HepG2 (cell line): ENCODE results near the gene TXNL4A. TPM values are rescaled to one million over a fixed set of nuclear protein-coding genes. Genes with fewer than 3 reads are reported as not detected.

Experiments
- FLYWCH1 ChIP-seq: sonication (generic); formaldehyde crosslinking; IDR thresholded peaks from 2 replicates; pipeline ENCODE4 v1.8.1; 2023; ENCODE audit warnings: mild to moderate bottlenecking, missing genetic modification reagents
- FOXP1 ChIP-seq, 2 experiments: fragments of 450-650 bp in 1 of 2; IDR thresholded peaks; 2 replicates each; pipeline ENCODE4 v1.6.1; 2017 to 2018; ENCODE audit warnings: antibody characterized with exemption in 1 of 2
- HBP1 ChIP-seq: IDR thresholded peaks from 2 replicates; pipeline ENCODE4 v1.6.1; 2016; ENCODE audit warnings: low read depth, control low read depth
- HMG20A ChIP-seq: IDR thresholded peaks from 2 replicates; pipeline ENCODE4 v1.6.1; 2016; ENCODE audit warnings: borderline replicate concordance
- HOXA3 ChIP-seq: sonication (generic); formaldehyde crosslinking; IDR thresholded peaks from 2 replicates; pipeline ENCODE4 v1.5.0; 2020; ENCODE audit warnings: missing genetic modification reagents
- PAXIP1 ChIP-seq: sonication (generic); formaldehyde crosslinking; conservative IDR thresholded peaks from 2 replicates; pipeline ENCODE4 v1.4.0; 2020; ENCODE audit warnings: mild to moderate bottlenecking, missing genetic modification reagents, moderate library complexity
- RXRA ChIP-seq: sonication (generic); formaldehyde crosslinking; IDR thresholded peaks from 2 replicates; pipeline ENCODE4 v1.5.1; 2020; ENCODE audit warnings: missing genetic modification reagents
- SALL1 ChIP-seq: sonication (generic); formaldehyde crosslinking; IDR thresholded peaks from 2 replicates; pipeline ENCODE4 v1.8.0; 2022; ENCODE audit warnings: mild to moderate bottlenecking, missing genetic modification reagents
- SAP130 ChIP-seq: IDR thresholded peaks from 2 replicates; pipeline ENCODE4 v1.6.1; 2016; ENCODE audit warnings: low read depth
- TEAD3 ChIP-seq: optimal IDR thresholded peaks from 2 replicates; pipeline ENCODE3; 2016; ENCODE audit warnings: borderline replicate concordance
- THRA ChIP-seq: sonication (generic); formaldehyde crosslinking; IDR thresholded peaks from 2 replicates; pipeline ENCODE4 v1.4.0; 2020; ENCODE audit warnings: missing genetic modification reagents, borderline replicate concordance
- ZNF18 ChIP-seq: sonication (generic); formaldehyde crosslinking; IDR thresholded peaks from 2 replicates; pipeline ENCODE4 v1.8.0; 2022; ENCODE audit warnings: mild to moderate bottlenecking, missing genetic modification reagents; ENCODE audit not compliant: insufficient replicate concordance
- ZNF557 ChIP-seq: sonication (generic); formaldehyde crosslinking; IDR thresholded peaks from 2 replicates; pipeline ENCODE4 v1.4.0; 2020; ENCODE audit warnings: missing genetic modification reagents
- ZNF577 ChIP-seq: sonication (generic); formaldehyde crosslinking; IDR thresholded peaks from 2 replicates; pipeline ENCODE4 v1.4.0; 2020; ENCODE audit warnings: mild to moderate bottlenecking, low read depth, missing genetic modification reagents, borderline replicate concordance
- ZNF619 ChIP-seq: sonication (generic); formaldehyde crosslinking; IDR thresholded peaks from 2 replicates; pipeline ENCODE4 v1.4.0; 2020; ENCODE audit warnings: mild to moderate bottlenecking, missing genetic modification reagents
- ZNF770 ChIP-seq: sonication (generic); formaldehyde crosslinking; IDR thresholded peaks from 2 replicates; pipeline ENCODE4 v1.5.0; 2020; ENCODE audit warnings: mild to moderate bottlenecking, missing genetic modification reagents
- ZNF772 ChIP-seq: sonication (generic); formaldehyde crosslinking; IDR thresholded peaks from 2 replicates; pipeline ENCODE4 v1.5.0; 2020; ENCODE audit warnings: mild to moderate bottlenecking, missing genetic modification reagents
- polyA plus RNA-seq, 8 experiments: library from polyadenylated mRNA; depleted of rRNA in 3 of 8; stranded (reverse) in 7 of 8; unstranded in 1 of 8; fragments of >200 nt; fragmentation: Illumina TruSeq in 4 of 8; extraction: Trizol in 4 of 8; gene quantifications; 2 replicates each; pipeline versions ENCODE4 v1.2.1 to v1.2.3, GENCODE V29; 2011 to 2016; ENCODE audit warnings: low read depth in 4 of 8, missing spikeins in 1 of 8, mixed read lengths in 1 of 8; ENCODE audit not compliant: insufficient read depth in 1 of 8
- total RNA-seq, 5 experiments: library from RNA; depleted of rRNA; stranded (reverse); fragments of >200 nt; fragmentation: Illumina TruSeq; extraction: Trizol; gene quantifications; 2 replicates each; pipeline ENCODE4 v1.2.3, GENCODE V29; 2016; ENCODE audit warnings: low read depth in 1 of 5

TXNL4A gene
- total and polyA plus RNA-seq, 2 of the 13 experiments (the other 11 are each of a cell fraction or from before 2014, with no cell fraction given), result 172 to 202 TPM

- TF ChIP-seq ZNF577 (CRISPR knock-in tag) (no peak), ZNF18 (CRISPR knock-in tag) (no peak), ZNF770 (peak; percentile 96), THRA (CRISPR knock-in tag) (peak; percentile 13; the same call in 1 of the 2 replicates), SALL1 (peak; percentile 86), RXRA (CRISPR knock-in tag) (peak; percentile 72; the same call in 1 of the 2 replicates), ZNF619 (CRISPR knock-in tag) (no peak), SAP130 (CRISPR knock-in tag) (peak; percentile 77), FOXP1 (IDR thresholded peaks at IDR 0.05) (no peak), FOXP1 (CRISPR knock-in tag; IDR thresholded peaks at IDR 0.05) (peak; percentile 53), PAXIP1 (peak; percentile 88), FLYWCH1 (CRISPR knock-in tag) (no peak), HMG20A (peak; percentile 35; the same call in 1 of the 2 replicates), TEAD3 (CRISPR knock-in tag) (peak; percentile 57), ZNF772 (CRISPR knock-in tag) (0 out of 2 replicates have a peak, but pooled peaks have one; percentile 62), HOXA3 (CRISPR knock-in tag) (peak; percentile 82), ZNF557 (CRISPR knock-in tag) (no peak), HBP1 (CRISPR knock-in tag) (no peak)
- TF ChIP-seq, all 625 proteins: peak for 104
Observed at GRCh38 chr18:79947881-79948610, 40.3 kb downstream of the TXNL4A start (continued).
